ENCODE results near the gene ZNF844.
"Not testable (repeated sequence)": the region's sequence is repeated elsewhere in the genome, so short reads cannot be mapped to it uniquely, and the experiment has no call there.

Gene ZNF844

GRCh38 chr19:12092065-12092867, 27.7 kb downstream of the ZNF844 start:
- DNase-seq (ENCODE audit: low spot score), result peak; percentile 24

- no peak for DNase-seq (ENCODE audit: low spot score)
Observed at GRCh38 chr19:12092956-12093355, 28.4 kb downstream of the ZNF844 start.

GRCh38 chr19:12093777-12094176, 29.2 kb downstream of the ZNF844 start:
- DNase-seq (ENCODE audit: low spot score), result no peak

GRCh38 chr19:12095111-12095790, 30.7 kb downstream of the ZNF844 start:
- DNase-seq (ENCODE audit: low spot score), result no peak

- DNase-seq (ENCODE audit: low spot score), result no peak
Observed at GRCh38 chr19:12098040-12098439, 33.5 kb downstream of the ZNF844 start.

- DNase-seq (ENCODE audit: low spot score), result not testable (repeated sequence)
Observed at GRCh38 chr19:12103909-12104308, 39.4 kb downstream of the ZNF844 start.

- DNase-seq (ENCODE audit: low spot score), result no peak
Observed at GRCh38 chr19:12111176-12111575, 46.6 kb downstream of the ZNF844 start.

- DNase-seq (ENCODE audit: low spot score), result no peak
Observed at GRCh38 chr19:12111943-12112637, 47.6 kb downstream of the ZNF844 start.

GRCh38 chr19:12112701-12113100, 48.2 kb downstream of the ZNF844 start:
- DNase-seq (ENCODE audit: low spot score), result no peak

- no peak for DNase-seq (ENCODE audit: low spot score)
Observed at GRCh38 chr19:12113121-12113520, 48.6 kb downstream of the ZNF844 start.

- no peak for DNase-seq (ENCODE audit: low spot score)
Observed at GRCh38 chr19:12117201-12117970, 52.9 kb downstream of the ZNF844 start.

GRCh38 chr19:12126707-12127106, 62.2 kb downstream of the ZNF844 start:
- DNase-seq (ENCODE audit: low spot score), result no peak
